Measurements from ENCODE around the gene USP25. TPM values are rescaled to one million over a fixed set of nuclear protein-coding genes. Genes with fewer than 3 reads are reported as not detected.

USP25 gene
- total RNA-seq, 1 experiment from 2014 or later = 26.1 TPM

- Histone ChIP-seq H3K36me3 (ENCODE audit: control insufficient read depth, insufficient read depth, low read length) (no peaks in the 10 kb centered on the region), H3K4me1 (ENCODE audit: control insufficient read depth, insufficient read depth, low read length) (peaks cover 3% of the 10 kb centered on the region; the same call in 1 of the 2 replicates), H3K9me3 (ENCODE audit: control insufficient read depth, insufficient read depth, low read depth, low read length) (no peaks in the 10 kb centered on the region), H3K4me3 (ENCODE audit: low read depth in 2 of 2, low read length in 2 of 2) (no peak overlapping the region), H3K27ac (ENCODE audit: low read length) (no peak overlapping the region), H3K27me3 (ENCODE audit: control insufficient read depth, insufficient read depth, low read length) (no peaks in the 10 kb centered on the region)
- intact Hi-C loops (cut with micrococcal nuclease; ENCODE audit: unreplicated experiment) = no loop called here
- DNase-seq (ENCODE audit: low read depth, low spot score) = no peak
- in situ Hi-C loops (cut with HindIII; ENCODE audit: low pct_unique_long_range_greater_than_20kb, low sequenced_read_pairs) = no loop called here
- ChIA-PET CTCF (no interaction called here), POLR2A (no interaction called here)
- TF ChIP-seq POLR2AphosphoS5 (IDR thresholded peaks at IDR 0.05; ENCODE audit: low read depth, low read length) = no peak
- no peak for TF ChIP-seq SIN3A (IDR thresholded peaks at IDR 0.05; ENCODE audit: borderline replicate concordance, insufficient read depth, low read depth, low read length)
- TF ChIP-seq TCF7L2 (IDR thresholded peaks at IDR 0.05; ENCODE audit: low read depth, low read length) = no peak
- no peak for TF ChIP-seq CTCF (IDR thresholded peaks at IDR 0.05)
- TF ChIP-seq REST (IDR thresholded peaks at IDR 0.05; ENCODE audit: insufficient read depth in 1 of 2, low read depth in 2 of 2, low read length in 1 of 2) = no peak
- no peak for ATAC-seq
- BruUV-seq (replicated peaks) = no TSS peak
Observed at GRCh38 chr21:15751546-15751945, 21.8 kb downstream of the USP25 start.

GRCh38 chr21:15752763-15753407 lies 23.1 kb downstream of the USP25 start:
- POLR2A ChIA-PET = interaction anchor here (0.6 kb wide), 1 partner anchor 17 kb away, joined by 6 read pairs; no protein-coding TSS in a partner anchor
- ATAC-seq (no peak), DNase-seq (ENCODE audit: low read depth, low spot score) (no peak)
- H3K9me3 ChIP-seq (ENCODE audit: control insufficient read depth, insufficient read depth, low read depth, low read length) = no peaks in the 10 kb centered on the region
- no TSS peak for BruUV-seq (replicated peaks)
- intact Hi-C loops (cut with micrococcal nuclease; ENCODE audit: unreplicated experiment) = no loop called here
- peaks cover 3% of the 10 kb centered on the region; the same call in 1 of the 2 replicates for H3K4me1 ChIP-seq (ENCODE audit: control insufficient read depth, insufficient read depth, low read length)
- H3K36me3 ChIP-seq (ENCODE audit: control insufficient read depth, insufficient read depth, low read length) = no peaks in the 10 kb centered on the region
- no peak overlapping the region for H3K27ac ChIP-seq (ENCODE audit: low read length)
- H3K4me3 ChIP-seq (ENCODE audit: low read depth in 2 of 2, low read length in 2 of 2) = no peak overlapping the region
- in situ Hi-C loops (cut with HindIII; ENCODE audit: low pct_unique_long_range_greater_than_20kb, low sequenced_read_pairs) = no loop called here
- TF ChIP-seq REST (IDR thresholded peaks at IDR 0.05; ENCODE audit: insufficient read depth in 1 of 2, low read depth in 2 of 2, low read length in 1 of 2) (no peak), CTCF (IDR thresholded peaks at IDR 0.05) (no peak)
- no peaks in the 10 kb centered on the region for H3K27me3 ChIP-seq (ENCODE audit: control insufficient read depth, insufficient read depth, low read length)
- CTCF ChIA-PET = no interaction called here

Measured in Panc1 (cell line).